ENCODE results near the gene UPF3A.
"Not testable (repeated sequence)": the region's sequence is repeated elsewhere in the genome, so short reads cannot be mapped to it uniquely, and the experiment has no call there.

UPF3A gene

DNA sequence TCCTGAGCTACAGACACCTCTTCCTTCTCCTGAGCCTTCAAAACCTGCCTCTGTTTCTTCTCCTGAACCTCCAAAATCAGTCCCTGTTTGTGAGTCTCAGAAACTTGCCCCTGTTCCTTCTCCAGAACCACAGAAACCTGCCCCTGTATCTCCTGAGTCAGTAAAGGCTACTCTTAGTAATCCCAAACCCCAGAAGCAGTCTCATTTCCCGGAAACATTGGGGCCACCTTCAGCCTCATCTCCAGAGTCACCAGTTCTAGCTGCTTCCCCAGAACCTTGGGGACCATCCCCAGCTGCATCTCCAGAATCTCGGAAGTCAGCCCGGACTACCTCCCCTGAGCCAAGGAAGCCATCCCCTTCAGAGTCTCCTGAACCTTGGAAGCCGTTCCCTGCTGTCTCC, 42.9 kb downstream of the UPF3A start:
- no peak overlapping the region for H3K27ac ChIP-seq
- no peak for TF ChIP-seq ZFX (IDR thresholded peaks at IDR 0.05)
- TF ChIP-seq CTCF (conservative IDR thresholded peaks at IDR 0.05): no peak

GRCh38 chr13:114325729-114326128, 44.3 kb downstream of the UPF3A start:
- TF ChIP-seq CTCF (conservative IDR thresholded peaks at IDR 0.05) (no peak), ZFX (IDR thresholded peaks at IDR 0.05) (no peak)
- H3K27ac ChIP-seq: no peak overlapping the region

DNA sequence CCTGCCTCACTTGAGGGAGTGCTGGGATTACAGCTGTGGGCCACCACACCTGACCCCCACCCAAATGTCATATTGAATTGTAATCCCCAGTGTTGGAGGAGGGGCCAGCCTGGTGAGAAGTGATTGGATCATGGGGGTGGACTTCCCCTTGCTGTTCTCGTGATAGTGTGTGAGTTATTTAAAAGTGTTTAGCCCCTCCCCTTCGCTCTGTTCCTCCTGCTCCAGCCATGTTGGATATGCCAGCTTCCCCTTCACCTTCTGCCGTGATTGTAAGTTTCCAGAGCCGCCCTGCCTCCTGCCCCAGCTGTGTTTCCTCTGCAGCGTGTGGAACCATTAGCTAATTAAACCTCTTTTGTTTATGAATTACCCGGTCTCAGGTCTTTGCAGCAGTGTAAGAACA, 46.6 kb downstream of the UPF3A start:
- no peak overlapping the region for H3K27ac ChIP-seq
- TF ChIP-seq CTCF (conservative IDR thresholded peaks at IDR 0.05) (no peak), ZFX (IDR thresholded peaks at IDR 0.05) (no peak)

DNA sequence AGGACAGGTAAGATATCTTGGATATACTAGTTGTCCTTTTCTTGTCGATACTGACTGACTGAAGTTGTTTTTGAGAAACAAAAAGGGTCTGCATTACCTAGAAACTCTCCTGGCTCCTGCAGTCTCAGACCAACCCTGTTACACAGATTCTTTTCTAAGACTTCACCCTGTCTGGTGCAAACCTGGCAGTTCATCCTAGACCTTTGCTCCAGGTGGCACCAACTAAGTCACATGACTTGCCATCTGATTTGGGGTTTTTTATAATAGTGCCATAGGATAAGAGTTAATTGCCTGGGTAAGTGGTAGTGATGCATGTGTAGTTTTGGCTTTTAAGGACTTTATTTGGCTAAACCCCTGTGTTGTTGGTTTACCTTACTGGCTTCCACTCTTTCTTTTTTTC, 47.2 kb downstream of the UPF3A start:
- TF ChIP-seq CTCF (conservative IDR thresholded peaks at IDR 0.05): no peak
- no peak for TF ChIP-seq ZFX (IDR thresholded peaks at IDR 0.05)
- no peak overlapping the region for H3K27ac ChIP-seq

GRCh38 chr13:114330086-114330485, 48.7 kb downstream of the UPF3A start:
- H3K27ac ChIP-seq: no peak overlapping the region
- TF ChIP-seq ZFX (IDR thresholded peaks at IDR 0.05): no peak
- no peak for TF ChIP-seq CTCF (conservative IDR thresholded peaks at IDR 0.05)

DNA sequence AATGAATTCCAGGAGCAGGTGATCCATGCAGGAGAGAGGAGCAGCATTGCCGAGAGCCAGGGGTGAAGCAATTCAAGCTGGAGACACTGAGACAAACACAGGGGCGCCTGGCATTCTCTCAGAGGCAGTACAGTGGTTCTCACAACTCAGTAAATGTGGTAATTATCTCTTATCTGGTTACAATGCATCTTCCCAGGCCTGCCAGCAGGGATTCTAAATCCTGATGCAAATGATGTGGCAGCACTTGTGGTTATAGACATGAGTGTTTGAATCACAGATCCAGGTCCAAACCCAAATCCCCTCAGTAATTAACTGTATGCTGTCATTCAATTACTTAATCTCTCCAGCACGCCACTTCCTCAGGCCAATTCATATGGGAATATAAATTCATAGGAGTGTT, 52.5 kb downstream of the UPF3A start:
- H3K27ac ChIP-seq: not testable (repeated sequence)

DNA sequence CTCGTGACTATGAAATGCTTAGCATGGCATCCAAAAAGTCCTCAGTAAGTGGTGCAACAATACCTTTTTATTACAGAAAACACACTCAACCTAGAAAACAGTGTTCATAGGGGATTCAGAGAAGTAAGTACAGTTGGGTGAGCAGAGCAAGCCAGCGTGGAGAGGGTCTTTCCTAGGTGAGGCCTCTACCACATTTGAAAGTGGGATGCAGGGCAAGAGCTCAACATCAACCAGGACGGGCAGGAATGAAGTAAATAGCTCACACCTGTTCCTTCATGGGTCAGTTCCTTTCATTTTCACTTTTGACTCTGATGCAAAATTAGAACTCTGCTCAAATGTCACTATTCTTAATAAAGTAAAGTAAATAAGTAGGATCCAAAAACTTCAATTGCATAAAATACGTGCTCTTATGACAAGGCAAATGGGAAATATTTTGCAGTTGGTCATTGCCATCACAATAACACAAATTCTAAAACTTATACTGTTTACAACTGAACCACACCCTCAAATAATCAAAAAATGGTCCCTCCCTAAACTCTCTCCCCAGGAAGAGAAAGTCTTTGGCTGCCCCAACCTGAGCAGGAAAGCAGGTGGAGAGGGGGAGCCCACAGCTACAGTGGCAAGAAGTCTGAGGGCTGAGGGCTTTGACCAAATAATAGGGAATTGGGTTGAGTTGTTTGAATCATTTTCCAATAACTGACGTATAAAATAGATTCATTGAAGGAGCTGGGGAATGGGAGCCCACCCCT, 53.1 kb downstream of the UPF3A start:
- TF ChIP-seq ZFX (IDR thresholded peaks at IDR 0.05) (no peak), CTCF (conservative IDR thresholded peaks at IDR 0.05) (no peak)
- no peak overlapping the region for H3K27ac ChIP-seq

GRCh38 chr13:114336457-114336856, 55.1 kb downstream of the UPF3A start:
- not testable (repeated sequence) for H3K27ac ChIP-seq
